ENCODE results near the gene TMSB4X.

DNA sequence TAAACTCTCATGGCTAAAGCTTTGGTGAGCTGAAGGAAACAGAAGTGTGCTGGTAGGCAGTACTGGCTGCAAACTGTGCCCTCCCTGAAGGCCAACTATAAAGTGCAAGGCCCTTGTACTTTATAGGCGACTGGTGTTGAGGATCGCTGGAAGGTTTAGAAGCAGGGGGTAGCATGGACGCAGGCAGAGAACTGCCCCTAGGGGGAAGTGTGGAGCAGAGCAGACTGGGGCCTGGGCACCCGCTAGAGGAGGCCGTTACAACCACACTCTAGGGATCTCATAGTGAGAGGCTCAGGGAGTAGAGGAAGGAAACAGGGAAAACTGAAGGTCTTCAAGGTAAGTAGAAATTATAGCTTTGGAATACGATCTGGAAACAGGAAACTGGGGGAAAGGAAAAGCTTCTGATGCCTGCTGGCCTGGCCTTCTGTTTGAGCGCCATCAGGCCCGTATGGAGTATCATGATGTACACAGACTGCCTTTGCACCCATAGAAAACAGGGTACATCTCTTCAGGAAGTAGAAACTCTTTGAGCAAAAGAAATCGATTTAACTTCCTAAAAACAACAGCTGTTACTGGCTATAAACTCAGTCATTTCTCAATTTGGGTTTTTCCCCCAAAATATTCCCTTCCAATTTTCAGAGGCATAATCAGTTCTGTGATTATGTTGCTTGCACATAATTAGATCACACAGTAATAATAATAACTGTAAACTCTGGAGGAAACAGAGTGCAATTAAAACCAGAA is 23.9 kb upstream of the TMSB4X start:
- TF ChIP-seq, protein P1, sequence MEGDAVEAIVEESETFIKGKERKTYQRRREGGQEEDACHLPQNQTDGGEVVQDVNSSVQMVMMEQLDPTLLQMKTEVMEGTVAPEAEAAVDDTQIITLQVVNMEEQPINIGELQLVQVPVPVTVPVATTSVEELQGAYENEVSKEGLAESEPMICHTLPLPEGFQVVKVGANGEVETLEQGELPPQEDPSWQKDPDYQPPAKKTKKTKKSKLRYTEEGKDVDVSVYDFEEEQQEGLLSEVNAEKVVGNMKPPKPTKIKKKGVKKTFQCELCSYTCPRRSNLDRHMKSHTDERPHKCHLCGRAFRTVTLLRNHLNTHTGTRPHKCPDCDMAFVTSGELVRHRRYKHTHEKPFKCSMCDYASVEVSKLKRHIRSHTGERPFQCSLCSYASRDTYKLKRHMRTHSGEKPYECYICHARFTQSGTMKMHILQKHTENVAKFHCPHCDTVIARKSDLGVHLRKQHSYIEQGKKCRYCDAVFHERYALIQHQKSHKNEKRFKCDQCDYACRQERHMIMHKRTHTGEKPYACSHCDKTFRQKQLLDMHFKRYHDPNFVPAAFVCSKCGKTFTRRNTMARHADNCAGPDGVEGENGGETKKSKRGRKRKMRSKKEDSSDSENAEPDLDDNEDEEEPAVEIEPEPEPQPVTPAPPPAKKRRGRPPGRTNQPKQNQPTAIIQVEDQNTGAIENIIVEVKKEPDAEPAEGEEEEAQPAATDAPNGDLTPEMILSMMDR (IDR thresholded peaks at IDR 0.05), result peak; percentile 53
- TF ChIP-seq TCF7L2 (IDR thresholded peaks at IDR 0.05; ENCODE audit: low read depth, low read length) (no peak), POLR2AphosphoS5 (IDR thresholded peaks at IDR 0.05; ENCODE audit: low read depth, low read length) (no peak)

Data from Panc1 (cell line).